ENCODE results near the gene GALC. TPM values are rescaled to one million over a fixed set of nuclear protein-coding genes. Genes with fewer than 3 reads are reported as not detected.

The GALC gene
- total RNA-seq, 3 donors from 2014 or later: 30.8 to 39.8 (median 37.3) TPM

DNA sequence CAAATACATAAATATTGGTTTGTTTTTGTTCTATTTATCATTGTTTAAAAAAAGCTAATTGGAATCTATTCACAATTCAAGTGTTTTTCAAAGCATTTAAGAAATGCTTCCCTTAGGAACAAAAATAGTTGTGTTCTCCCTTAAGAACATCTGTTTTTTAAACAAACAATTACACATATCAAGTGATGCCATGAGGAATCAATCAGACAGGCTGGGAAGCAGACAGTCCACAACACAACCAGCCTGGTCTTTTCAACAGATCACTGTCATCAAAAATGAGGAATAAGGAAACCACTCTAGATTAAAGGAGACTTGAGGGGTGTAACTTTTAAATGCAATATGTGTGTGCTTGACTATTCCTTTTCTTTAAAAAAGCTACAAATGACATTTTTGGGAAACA, 25.5 kb downstream of the GALC start:
- Histone ChIP-seq H3K9me3 (no peaks in the 10 kb centered on the region), H3K4me3 (no peak overlapping the region), H3K27me3 (no peaks in the 10 kb centered on the region), H3K27ac (no peak overlapping the region), H3K4me1 (no peaks in the 10 kb centered on the region), H3K36me3 (no peaks in the 10 kb centered on the region)
- DNase-seq (ENCODE audit: low spot score in 2 of 2): no peak
- TF ChIP-seq POLR2AphosphoS5 (IDR thresholded peaks at IDR 0.05) (no peak), POLR2A (IDR thresholded peaks at IDR 0.05) (no peak), CTCF (IDR thresholded peaks at IDR 0.05) (no peak)
- intact Hi-C loops (cut with DNase I; ENCODE audit: low total_unique reads): no loop called here

- H3K27ac ChIP-seq: no peak overlapping the region
- no peak for DNase-seq (ENCODE audit: low spot score in 2 of 2)
- H3K36me3 ChIP-seq: no peaks in the 10 kb centered on the region
- no peaks in the 10 kb centered on the region for H3K4me1 ChIP-seq
- H3K27me3 ChIP-seq: no peaks in the 10 kb centered on the region
- TF ChIP-seq CTCF (IDR thresholded peaks at IDR 0.05): no peak
- TF ChIP-seq POLR2AphosphoS5 (IDR thresholded peaks at IDR 0.05): no peak
- TF ChIP-seq POLR2A (IDR thresholded peaks at IDR 0.05): no peak
- H3K4me3 ChIP-seq: no peak overlapping the region
- intact Hi-C loops (cut with DNase I; ENCODE audit: low total_unique reads): no loop called here
- no peaks in the 10 kb centered on the region for H3K9me3 ChIP-seq
Measured at GRCh38 chr14:87966816-87967215, 26.2 kb downstream of the GALC start.

DNA sequence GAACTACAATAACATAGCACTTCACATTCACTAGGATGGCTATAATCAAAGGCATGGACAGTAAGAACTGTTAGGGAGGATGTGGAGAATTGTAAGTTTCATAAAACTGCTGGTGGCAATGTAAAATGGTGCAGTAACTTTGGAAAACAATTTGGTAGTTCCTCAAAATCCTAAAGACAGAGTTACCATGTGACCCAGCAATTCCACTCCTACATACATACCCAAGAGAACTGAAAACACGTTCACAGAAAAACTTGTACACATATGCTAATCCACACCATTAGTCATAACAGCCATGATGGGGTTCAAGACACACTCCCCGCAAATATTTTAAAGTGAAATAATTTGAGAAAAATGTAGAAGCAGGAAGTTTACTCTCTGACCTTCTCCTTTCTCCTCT, 31.7 kb downstream of the GALC start:
- Histone ChIP-seq H3K9me3 (no peaks in the 10 kb centered on the region), H3K36me3 (no peaks in the 10 kb centered on the region), H3K4me3 (no peak overlapping the region), H3K27me3 (no peaks in the 10 kb centered on the region), H3K27ac (no peak overlapping the region), H3K4me1 (no peaks in the 10 kb centered on the region)
- intact Hi-C loops (cut with DNase I; ENCODE audit: low total_unique reads): no loop called here
- DNase-seq (ENCODE audit: low spot score in 2 of 2): no peak
- TF ChIP-seq POLR2A (IDR thresholded peaks at IDR 0.05) (no peak), POLR2AphosphoS5 (IDR thresholded peaks at IDR 0.05) (no peak), CTCF (IDR thresholded peaks at IDR 0.05) (no peak)

DNA sequence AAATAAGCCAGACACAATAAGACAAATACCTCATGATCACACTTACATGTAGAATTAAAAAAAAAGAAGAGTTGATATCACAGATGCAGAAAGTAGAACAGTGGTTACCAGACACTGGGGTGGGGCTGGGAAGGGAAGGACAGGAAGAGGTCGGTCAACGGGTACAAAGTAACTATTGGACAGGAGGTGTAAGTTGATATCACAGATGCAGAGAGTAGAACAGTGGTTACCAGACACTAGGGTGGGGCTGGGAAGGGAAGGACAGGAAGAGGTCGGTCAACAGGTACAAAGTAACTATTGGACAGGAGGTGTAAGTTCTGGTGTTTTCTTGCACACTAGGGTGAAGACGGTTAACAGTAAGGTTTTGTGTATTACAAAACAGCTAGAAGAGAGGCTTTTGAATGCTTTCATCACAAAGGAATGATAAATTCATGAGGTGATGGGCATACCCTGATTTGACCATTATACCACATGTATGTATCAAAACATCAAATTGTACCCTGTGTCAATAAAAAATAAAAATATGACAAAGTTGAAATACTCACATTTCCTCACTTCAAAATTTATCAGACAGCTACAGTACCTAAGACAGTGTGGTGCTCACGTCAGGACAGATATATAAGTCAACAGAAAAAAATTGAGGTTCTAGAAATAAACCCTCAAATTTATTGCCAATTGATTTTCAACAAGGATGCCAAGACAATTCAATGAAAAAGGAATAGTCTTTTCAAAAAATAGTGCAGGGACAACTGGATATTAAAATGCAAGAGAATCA, 32.8 kb downstream of the GALC start:
- intact Hi-C loops (cut with DNase I; ENCODE audit: low total_unique reads): no loop called here
- H3K4me3 ChIP-seq: no peak overlapping the region
- no peaks in the 10 kb centered on the region for H3K4me1 ChIP-seq
- H3K27ac ChIP-seq: no peak overlapping the region
- no peaks in the 10 kb centered on the region for H3K9me3 ChIP-seq
- H3K27me3 ChIP-seq: no peaks in the 10 kb centered on the region
- H3K36me3 ChIP-seq: no peaks in the 10 kb centered on the region
- no peak for TF ChIP-seq POLR2A (IDR thresholded peaks at IDR 0.05)
- DNase-seq (ENCODE audit: low spot score in 2 of 2): no peak

DNA sequence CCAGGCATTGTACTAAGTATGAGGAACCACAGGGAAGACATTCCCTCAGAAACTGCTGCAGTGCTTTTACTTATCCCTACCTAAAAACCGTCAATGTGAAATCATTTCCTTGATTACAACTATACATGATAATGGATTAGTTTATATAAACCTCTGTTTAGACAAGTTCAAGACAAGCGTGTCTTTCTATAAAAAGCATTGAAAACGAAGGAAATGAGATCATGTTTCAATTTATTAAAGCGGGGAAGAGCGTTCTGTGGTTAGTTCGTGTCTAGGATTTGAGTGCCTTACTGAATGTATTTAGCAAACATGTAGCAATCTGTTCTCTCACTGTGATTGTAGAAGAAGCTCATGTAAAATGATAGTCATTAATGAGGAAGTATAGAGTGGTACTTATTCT, 37.5 kb downstream of the GALC start:
- Histone ChIP-seq H3K27ac (no peak overlapping the region), H3K4me1 (no peaks in the 10 kb centered on the region), H3K4me3 (no peak overlapping the region), H3K27me3 (no peaks in the 10 kb centered on the region), H3K9me3 (no peaks in the 10 kb centered on the region), H3K36me3 (no peaks in the 10 kb centered on the region)
- no peak for DNase-seq (ENCODE audit: low spot score in 2 of 2)
- intact Hi-C loops (cut with DNase I; ENCODE audit: low total_unique reads): no loop called here
- TF ChIP-seq POLR2A (IDR thresholded peaks at IDR 0.05): no peak
- TF ChIP-seq POLR2AphosphoS5 (IDR thresholded peaks at IDR 0.05): no peak
- TF ChIP-seq CTCF (IDR thresholded peaks at IDR 0.05): no peak
